ENCODE data around the gene NFATC2. TPM values are rescaled to one million over a fixed set of nuclear protein-coding genes. Genes with fewer than 3 reads are reported as not detected.

Gene NFATC2
- polyA plus RNA-seq, 1 donor from 2014 or later = not detected

- Histone ChIP-seq H3K27ac (ENCODE audit: low read length) (no peak overlapping the region), H3K79me2 (replicated peaks; ENCODE audit: insufficient read depth, low read length) (no peaks in the 10 kb centered on the region), H3K4me3 (ENCODE audit: low read length) (no peak overlapping the region), H3K27me3 (ENCODE audit: insufficient read depth, low read depth, low read length) (no peaks in the 10 kb centered on the region), H3F3A (ENCODE audit: insufficient read depth, low read length, poor library complexity, severe bottlenecking) (no peaks in the 10 kb centered on the region), H4K20me1 (ENCODE audit: insufficient read depth) (no peaks in the 10 kb centered on the region), H3K9me3 (ENCODE audit: low read length) (no peaks in the 10 kb centered on the region), H3K4me2 (ENCODE audit: low read length) (no peak overlapping the region), H3K36me3 (ENCODE audit: insufficient read depth, low read length) (no peaks in the 10 kb centered on the region), H2AFZ (ENCODE audit: low read depth, low read length) (no peak overlapping the region), H3K9ac (ENCODE audit: low read length) (no peak overlapping the region), H3K9me2 (ENCODE audit: insufficient read depth, low read length) (no peaks in the 10 kb centered on the region)
- TF ChIP-seq TAF1 (IDR thresholded peaks at IDR 0.05; ENCODE audit: low read depth) (no peak), SMC3 (conservative IDR thresholded peaks at IDR 0.05; ENCODE audit: poor library complexity) (no peak), REST (IDR thresholded peaks at IDR 0.05; ENCODE audit: borderline replicate concordance) (no peak), CTCF (IDR thresholded peaks at IDR 0.05; ENCODE audit: poor library complexity, severe bottlenecking) (no peak), EZH2 (IDR thresholded peaks at IDR 0.05; ENCODE audit: borderline replicate concordance, insufficient read depth, low read length, poor library complexity, severe bottlenecking) (no peak)
These were observed 144.0 kb downstream of the NFATC2 start for GRCh38 chr20:51398552-51398951.

- H3K4me3 ChIP-seq (ENCODE audit: low read length) = no peak overlapping the region
- H3K4me2 ChIP-seq (ENCODE audit: low read length) = no peak overlapping the region
- TF ChIP-seq MXI1 (conservative IDR thresholded peaks at IDR 0.05; ENCODE audit: poor library complexity, severe bottlenecking) (no peak), POLR2AphosphoS5 (IDR thresholded peaks at IDR 0.05) (no peak), EZH2 (IDR thresholded peaks at IDR 0.05; ENCODE audit: borderline replicate concordance, insufficient read depth, low read length, poor library complexity, severe bottlenecking) (no peak)
- no peaks in the 10 kb centered on the region for H3K9me2 ChIP-seq (ENCODE audit: insufficient read depth, low read length)
- H3K9ac ChIP-seq (ENCODE audit: low read length) = no peak overlapping the region
- no peak overlapping the region for H3K27ac ChIP-seq (ENCODE audit: low read length)
- H3K27me3 ChIP-seq (ENCODE audit: insufficient read depth, low read depth, low read length) = no peaks in the 10 kb centered on the region
- no peaks in the 10 kb centered on the region for H3K79me2 ChIP-seq (replicated peaks; ENCODE audit: insufficient read depth, low read length)
- H3K9me3 ChIP-seq (ENCODE audit: low read length) = no peaks in the 10 kb centered on the region
- H4K20me1 ChIP-seq (ENCODE audit: insufficient read depth) = no peaks in the 10 kb centered on the region
- no peak overlapping the region for H2AFZ ChIP-seq (ENCODE audit: low read depth, low read length)
- no peaks in the 10 kb centered on the region for H3K36me3 ChIP-seq (ENCODE audit: insufficient read depth, low read length)
- H3F3A ChIP-seq (ENCODE audit: insufficient read depth, low read length, poor library complexity, severe bottlenecking) = no peaks in the 10 kb centered on the region
These were observed 144.4 kb downstream of the NFATC2 start for GRCh38 chr20:51398083-51398482.

GRCh38 chr20:51397137-51397536 is 145.4 kb downstream of the NFATC2 start:
- TF ChIP-seq EZH2 (IDR thresholded peaks at IDR 0.05; ENCODE audit: borderline replicate concordance, insufficient read depth, low read length, poor library complexity, severe bottlenecking) (no peak), MXI1 (conservative IDR thresholded peaks at IDR 0.05; ENCODE audit: poor library complexity, severe bottlenecking) (no peak), REST (IDR thresholded peaks at IDR 0.05; ENCODE audit: borderline replicate concordance) (no peak)
- Histone ChIP-seq H3K9me3 (ENCODE audit: low read length) (no peaks in the 10 kb centered on the region), H2AFZ (ENCODE audit: low read depth, low read length) (no peak overlapping the region), H4K20me1 (ENCODE audit: insufficient read depth) (no peaks in the 10 kb centered on the region), H3K79me2 (replicated peaks; ENCODE audit: insufficient read depth, low read length) (no peaks in the 10 kb centered on the region), H3K9ac (ENCODE audit: low read length) (no peak overlapping the region), H3F3A (ENCODE audit: insufficient read depth, low read length, poor library complexity, severe bottlenecking) (no peaks in the 10 kb centered on the region), H3K36me3 (ENCODE audit: insufficient read depth, low read length) (no peaks in the 10 kb centered on the region), H3K4me3 (ENCODE audit: low read length) (no peak overlapping the region), H3K27me3 (ENCODE audit: insufficient read depth, low read depth, low read length) (no peaks in the 10 kb centered on the region), H3K27ac (ENCODE audit: low read length) (no peak overlapping the region), H3K4me2 (ENCODE audit: low read length) (no peak overlapping the region), H3K9me2 (ENCODE audit: insufficient read depth, low read length) (no peaks in the 10 kb centered on the region)
